ENCODE results near the gene R3HCC1L.
A peak's percentile ranks its signal among the peaks of the same experiment; 100 is the strongest.
"Not testable (repeated sequence)": the region's sequence is repeated elsewhere in the genome, so short reads cannot be mapped to it uniquely, and the experiment has no call there.

R3HCC1L gene

DNA sequence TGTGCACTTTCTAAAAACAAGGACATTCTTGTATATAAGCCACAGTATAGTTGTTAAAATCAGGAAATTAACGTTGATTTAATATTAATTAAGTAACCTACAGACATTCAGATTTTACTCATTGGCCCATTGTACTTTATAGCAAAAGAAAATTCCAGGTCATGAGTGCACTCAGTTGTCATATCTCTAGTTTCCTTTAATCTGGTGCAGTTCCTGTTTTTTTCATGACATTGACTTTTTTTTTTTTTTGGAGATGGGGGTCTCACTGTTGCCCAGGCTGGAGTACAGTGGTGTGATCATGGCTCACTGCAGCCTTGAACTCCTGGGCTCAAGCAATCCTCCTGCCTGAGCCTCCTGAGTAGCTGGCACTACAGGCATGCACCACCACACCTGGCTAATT is 24.1 kb downstream of the R3HCC1L start:
- no peak for DNase-seq (ENCODE audit: insufficient read length)
- FAIRE-seq = no peak
- TF ChIP-seq POLR2A (IDR thresholded peaks at IDR 0.05; ENCODE audit: low read depth, low read length) (no peak), TAF1 (IDR thresholded peaks at IDR 0.05; ENCODE audit: borderline replicate concordance, low read depth, low read length) (no peak)

DNA sequence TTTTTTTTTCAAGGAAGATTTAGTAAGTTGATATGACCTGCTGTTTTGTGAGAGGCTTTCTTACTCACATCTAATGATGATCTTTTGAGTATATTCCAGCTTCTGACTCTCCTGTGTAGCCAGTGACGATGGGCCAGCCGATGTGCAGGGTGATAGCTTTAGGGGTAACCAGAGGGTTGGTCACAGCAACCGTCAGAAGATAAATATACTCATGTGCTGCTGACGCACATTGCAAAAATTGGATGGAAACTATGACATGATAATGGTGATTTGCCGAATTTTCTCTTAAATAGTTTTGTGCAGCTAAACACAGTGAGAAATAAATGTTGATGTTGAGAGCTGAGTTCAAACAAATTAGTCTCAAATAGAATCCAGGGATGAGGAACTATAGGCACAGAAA is 29.5 kb downstream of the R3HCC1L start:
- TF ChIP-seq POLR2AphosphoS5 (IDR thresholded peaks at IDR 0.05; ENCODE audit: low read depth, low read length) (no peak), TAF1 (IDR thresholded peaks at IDR 0.05; ENCODE audit: borderline replicate concordance, low read depth, low read length) (no peak), POLR2A (IDR thresholded peaks at IDR 0.05; ENCODE audit: low read depth, low read length) (no peak)
- DNase-seq (ENCODE audit: insufficient read length) = no peak
- FAIRE-seq = no peak

DNA sequence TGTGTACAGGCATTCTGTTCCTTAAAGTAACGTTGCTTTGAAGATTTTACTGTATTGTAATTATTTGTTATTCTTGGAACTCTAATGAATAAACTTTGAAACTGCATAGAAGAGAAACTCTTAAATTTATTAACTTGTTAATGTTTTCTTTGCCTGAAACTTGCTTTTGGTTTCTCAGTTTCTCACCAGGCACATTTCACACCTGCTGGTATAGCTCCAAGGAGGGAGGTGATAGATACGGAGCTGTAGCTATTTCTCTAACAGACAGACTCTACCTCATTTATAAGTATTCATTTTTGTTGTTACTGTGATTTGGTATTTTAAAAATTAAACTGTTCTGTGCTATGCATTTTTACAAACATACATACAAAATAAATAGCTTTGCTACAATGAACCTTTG is 32.7 kb downstream of the R3HCC1L start:
- no peak for TF ChIP-seq TAF1 (IDR thresholded peaks at IDR 0.05; ENCODE audit: borderline replicate concordance, low read depth, low read length)
- no peak for TF ChIP-seq POLR2AphosphoS5 (IDR thresholded peaks at IDR 0.05; ENCODE audit: low read depth, low read length)
- no peak for TF ChIP-seq POLR2A (IDR thresholded peaks at IDR 0.05; ENCODE audit: low read depth, low read length)
- FAIRE-seq (no peak), DNase-seq (ENCODE audit: insufficient read length) (no peak)

DNA sequence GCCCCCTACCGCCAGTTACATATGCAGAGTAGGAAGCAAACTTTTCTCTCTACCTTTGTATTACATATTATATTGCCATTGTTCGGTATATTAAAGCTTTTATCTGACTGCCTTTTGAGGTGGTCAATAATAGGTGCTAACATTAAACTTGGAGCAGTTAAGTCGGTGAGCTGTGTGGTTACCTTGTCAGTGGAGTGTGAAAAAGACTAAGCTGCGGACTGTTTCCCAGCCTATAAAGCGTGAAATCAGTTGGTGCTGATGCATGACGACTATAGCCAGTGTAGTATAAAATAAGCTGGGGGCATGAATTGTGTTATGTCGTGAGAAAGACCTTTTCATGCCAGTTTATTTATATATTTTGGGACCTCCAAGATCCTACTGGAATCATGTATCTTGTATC is 33.7 kb downstream of the R3HCC1L start:
- DNase-seq (ENCODE audit: insufficient read length) (no peak), FAIRE-seq (peak; percentile 67)
- TF ChIP-seq POLR2A (IDR thresholded peaks at IDR 0.05; ENCODE audit: low read depth, low read length) (no peak), POLR2AphosphoS5 (IDR thresholded peaks at IDR 0.05; ENCODE audit: low read depth, low read length) (no peak), TAF1 (IDR thresholded peaks at IDR 0.05; ENCODE audit: borderline replicate concordance, low read depth, low read length) (no peak)

DNA sequence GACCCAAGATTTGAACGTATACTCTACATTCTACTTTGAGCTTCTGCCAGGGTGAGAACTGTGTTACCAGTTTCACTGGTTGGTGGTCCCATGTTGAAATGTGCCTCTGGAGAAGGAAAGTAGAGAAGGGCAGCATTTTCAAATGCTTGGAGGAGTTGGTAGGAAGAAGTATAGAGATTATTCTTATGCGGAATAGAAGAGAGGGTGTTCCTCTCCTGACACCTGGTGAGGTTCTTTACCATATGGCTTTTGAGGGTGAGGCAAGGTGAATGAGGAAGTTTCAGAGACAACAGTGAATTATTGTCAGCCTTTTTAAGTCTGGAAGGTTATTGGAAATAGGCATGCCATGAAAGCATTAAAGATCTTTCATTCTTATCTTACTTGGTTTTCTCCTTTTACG is 34.3 kb downstream of the R3HCC1L start:
- no peak for FAIRE-seq
- TF ChIP-seq POLR2AphosphoS5 (IDR thresholded peaks at IDR 0.05; ENCODE audit: low read depth, low read length) = no peak
- TF ChIP-seq TAF1 (IDR thresholded peaks at IDR 0.05; ENCODE audit: borderline replicate concordance, low read depth, low read length) = no peak
- TF ChIP-seq POLR2A (IDR thresholded peaks at IDR 0.05; ENCODE audit: low read depth, low read length) = no peak
- DNase-seq (ENCODE audit: insufficient read length) = no peak

DNA sequence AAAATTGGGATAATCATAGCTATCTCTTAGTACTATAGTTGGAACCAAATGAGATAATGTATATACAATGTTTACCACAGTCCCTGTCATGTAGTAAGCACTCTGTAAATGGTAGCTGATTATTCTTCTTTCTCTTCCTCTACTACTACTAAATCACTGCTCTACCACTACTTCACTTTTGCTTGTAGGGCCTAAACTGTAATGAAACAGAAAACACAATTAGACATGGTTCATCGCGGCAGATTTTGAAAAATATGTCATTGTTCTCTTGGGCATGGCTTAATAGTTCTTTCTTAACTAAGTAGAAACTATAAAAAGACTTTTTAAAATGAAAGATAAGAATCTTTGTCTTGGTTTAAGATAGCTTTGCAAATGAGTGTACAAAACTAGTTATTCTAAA is 34.9 kb downstream of the R3HCC1L start:
- FAIRE-seq = no peak
- no peak for DNase-seq (ENCODE audit: insufficient read length)
- TF ChIP-seq POLR2A (IDR thresholded peaks at IDR 0.05; ENCODE audit: low read depth, low read length) (no peak), TAF1 (IDR thresholded peaks at IDR 0.05; ENCODE audit: borderline replicate concordance, low read depth, low read length) (no peak), POLR2AphosphoS5 (IDR thresholded peaks at IDR 0.05; ENCODE audit: low read depth, low read length) (no peak)

DNA sequence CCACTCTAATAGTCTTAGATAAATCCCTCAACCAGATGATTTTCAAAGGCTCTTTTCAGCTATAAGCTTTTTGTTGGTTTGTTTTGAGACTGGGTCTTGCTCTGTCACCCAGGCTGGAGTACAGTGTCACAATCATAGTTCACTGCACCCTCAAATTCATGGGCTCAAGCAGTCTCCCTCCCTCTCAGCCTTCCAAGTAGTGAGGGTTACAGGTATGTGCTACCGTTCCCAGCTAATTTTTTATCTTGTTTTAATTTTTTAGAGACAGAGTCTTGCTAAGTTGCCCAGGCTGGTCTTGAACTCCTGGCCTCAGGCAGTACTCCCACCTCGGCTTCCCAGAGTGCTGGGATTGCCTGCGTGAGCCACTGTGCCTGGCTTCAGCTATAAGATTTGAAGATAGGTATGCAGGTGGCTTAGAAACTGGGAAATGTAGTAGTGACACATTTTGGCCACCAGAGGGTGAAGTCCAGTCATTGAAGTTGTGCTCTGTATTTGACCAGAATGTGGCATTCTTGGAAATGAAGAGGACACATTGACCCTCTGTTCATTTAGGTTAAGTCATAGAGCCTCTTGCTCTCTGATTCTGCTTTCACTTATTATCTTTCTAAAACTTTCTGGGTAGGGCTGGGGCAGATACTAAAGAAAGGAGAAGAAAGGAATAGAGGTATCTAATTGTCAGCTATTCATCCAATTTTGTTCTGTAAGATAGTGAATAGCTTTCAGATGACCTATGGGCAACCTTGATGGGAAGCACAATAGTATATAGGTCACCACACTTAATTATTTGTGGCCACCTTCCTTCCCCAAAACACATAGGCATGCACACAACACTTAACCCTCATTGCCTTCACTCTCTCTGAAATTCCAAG is 36.0 kb downstream of the R3HCC1L start:
- FAIRE-seq = peak; percentile 78
- no peak for TF ChIP-seq TAF1 (IDR thresholded peaks at IDR 0.05; ENCODE audit: borderline replicate concordance, low read depth, low read length)
- TF ChIP-seq POLR2AphosphoS5 (IDR thresholded peaks at IDR 0.05; ENCODE audit: low read depth, low read length) = no peak
- no peak for TF ChIP-seq POLR2A (IDR thresholded peaks at IDR 0.05; ENCODE audit: low read depth, low read length)
- DNase-seq (ENCODE audit: insufficient read length) = no peak

DNA sequence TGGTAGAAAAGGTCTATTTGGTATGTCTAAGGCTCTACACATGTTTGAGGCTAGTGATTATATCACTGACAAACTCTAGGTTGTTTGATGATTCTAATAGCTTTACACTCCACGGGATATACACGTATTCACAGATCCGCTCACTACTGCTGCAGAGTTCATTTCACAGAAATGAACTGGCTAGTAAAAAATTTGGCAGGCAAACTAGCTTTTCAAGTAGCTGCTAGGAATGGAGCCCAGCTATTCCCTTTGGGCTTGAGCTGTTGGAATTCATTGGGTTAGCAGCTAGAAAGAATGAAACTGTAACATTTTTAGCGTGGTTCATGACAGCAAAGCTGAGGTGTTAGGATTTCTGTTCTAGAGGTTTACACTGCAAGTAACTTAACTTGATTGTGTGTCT is 37.6 kb downstream of the R3HCC1L start:
- no peak for DNase-seq (ENCODE audit: insufficient read length)
- FAIRE-seq = no peak
- TF ChIP-seq POLR2AphosphoS5 (IDR thresholded peaks at IDR 0.05; ENCODE audit: low read depth, low read length) (no peak), POLR2A (IDR thresholded peaks at IDR 0.05; ENCODE audit: low read depth, low read length) (no peak), TAF1 (IDR thresholded peaks at IDR 0.05; ENCODE audit: borderline replicate concordance, low read depth, low read length) (no peak)

DNA sequence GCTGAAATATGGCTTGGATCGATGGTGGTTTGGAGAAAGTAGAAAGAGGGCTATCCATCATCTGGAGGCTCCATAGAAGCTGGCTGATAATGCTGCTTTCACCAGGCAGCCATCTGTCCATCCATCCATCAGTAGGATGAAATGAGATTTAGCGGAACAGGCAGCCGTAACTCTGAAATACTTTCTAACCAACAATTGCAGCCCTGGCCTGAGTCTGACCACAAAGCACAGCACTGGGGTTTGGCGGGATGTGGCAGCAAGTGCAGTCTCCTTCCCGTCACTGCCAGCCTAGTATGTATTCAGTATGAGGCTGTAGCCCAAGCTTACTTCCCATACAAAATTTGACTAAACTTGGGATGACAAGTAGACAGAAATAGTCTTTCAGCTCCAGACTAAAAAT is 38.0 kb downstream of the R3HCC1L start:
- DNase-seq (ENCODE audit: insufficient read length) (no peak), FAIRE-seq (no peak)
- TF ChIP-seq POLR2A (IDR thresholded peaks at IDR 0.05; ENCODE audit: low read depth, low read length) = no peak
- no peak for TF ChIP-seq TAF1 (IDR thresholded peaks at IDR 0.05; ENCODE audit: borderline replicate concordance, low read depth, low read length)

DNA sequence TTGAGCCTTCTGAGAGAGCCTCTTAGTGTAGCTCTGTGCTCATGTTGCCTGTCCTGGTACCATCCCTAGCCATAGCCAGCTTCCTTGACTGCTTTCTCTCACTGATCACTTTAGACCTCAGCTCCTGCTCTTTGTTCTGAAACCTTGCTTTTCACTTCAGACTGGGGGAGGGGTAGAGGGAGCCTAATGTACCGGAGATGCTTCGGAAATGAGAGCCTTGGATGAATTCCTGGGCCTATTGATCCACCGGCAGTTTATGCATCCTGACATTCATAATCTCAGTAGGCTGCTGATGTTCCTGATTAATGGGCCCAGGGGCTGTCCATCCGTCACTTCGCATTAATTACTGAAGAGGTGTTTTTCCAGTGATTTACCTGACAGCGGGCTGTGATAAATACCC is 38.8 kb downstream of the R3HCC1L start:
- no peak for FAIRE-seq

DNA sequence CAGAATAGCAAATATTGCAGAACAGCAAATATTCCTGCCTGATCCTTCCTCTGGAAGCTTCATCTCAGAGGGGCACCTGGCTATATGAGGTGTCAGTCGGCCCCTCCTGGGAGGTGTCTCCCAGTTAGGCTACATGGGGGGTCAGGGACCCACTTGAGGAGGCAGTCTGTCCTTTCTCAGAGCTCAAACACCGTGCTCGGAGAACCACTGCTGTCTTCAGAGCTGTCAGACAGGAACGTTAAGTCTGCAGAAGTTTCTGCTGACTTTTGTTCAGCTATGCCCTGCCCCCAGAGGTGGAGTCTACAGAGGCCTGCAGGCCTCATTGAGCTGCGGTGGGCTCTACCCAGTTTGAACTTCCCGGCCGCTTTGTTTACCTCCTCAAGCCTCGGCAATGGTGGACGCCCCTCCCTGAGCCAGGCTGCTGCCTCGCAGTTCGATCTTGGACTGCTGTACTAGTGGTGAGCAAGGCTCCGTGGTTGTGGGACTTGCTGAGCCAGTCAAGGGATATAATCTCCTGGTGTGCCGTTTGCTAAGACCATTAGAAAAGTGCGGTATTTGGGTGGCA is 48.0 kb downstream of the R3HCC1L start:
- not testable (repeated sequence) for FAIRE-seq; DNase-seq (ENCODE audit: insufficient read length)

More for the DNA sequence above, 38.8 kb downstream of the R3HCC1L start:
- no peak for DNase-seq (ENCODE audit: insufficient read length)
- TF ChIP-seq TAF1 (IDR thresholded peaks at IDR 0.05; ENCODE audit: borderline replicate concordance, low read depth, low read length) (no peak), POLR2A (IDR thresholded peaks at IDR 0.05; ENCODE audit: low read depth, low read length) (no peak)

DNA sequence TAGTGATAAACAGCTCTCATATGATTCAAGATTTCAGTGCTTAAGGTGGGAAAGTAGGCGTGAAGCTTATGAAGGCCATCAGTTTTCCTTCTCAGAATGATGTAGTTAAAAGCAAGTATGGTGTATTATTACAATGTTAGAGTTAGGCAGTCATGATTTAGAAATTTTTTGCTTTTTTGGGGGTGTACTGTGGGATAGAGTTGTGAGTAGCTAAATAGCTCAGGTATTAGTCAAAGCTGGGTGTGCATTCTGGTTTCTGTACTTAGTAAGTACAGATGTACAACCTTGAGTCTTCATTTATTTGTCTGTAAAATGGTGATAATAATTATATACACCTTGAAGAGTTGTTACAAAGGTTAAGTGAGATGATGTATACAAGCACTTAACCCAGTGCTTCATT is 52.2 kb downstream of the R3HCC1L start:
- no peak for FAIRE-seq
- TF ChIP-seq POLR2AphosphoS5 (IDR thresholded peaks at IDR 0.05; ENCODE audit: low read depth, low read length) (no peak), POLR2A (IDR thresholded peaks at IDR 0.05; ENCODE audit: low read depth, low read length) (no peak), TAF1 (IDR thresholded peaks at IDR 0.05; ENCODE audit: borderline replicate concordance, low read depth, low read length) (no peak)
- DNase-seq (ENCODE audit: insufficient read length) = no peak

DNA sequence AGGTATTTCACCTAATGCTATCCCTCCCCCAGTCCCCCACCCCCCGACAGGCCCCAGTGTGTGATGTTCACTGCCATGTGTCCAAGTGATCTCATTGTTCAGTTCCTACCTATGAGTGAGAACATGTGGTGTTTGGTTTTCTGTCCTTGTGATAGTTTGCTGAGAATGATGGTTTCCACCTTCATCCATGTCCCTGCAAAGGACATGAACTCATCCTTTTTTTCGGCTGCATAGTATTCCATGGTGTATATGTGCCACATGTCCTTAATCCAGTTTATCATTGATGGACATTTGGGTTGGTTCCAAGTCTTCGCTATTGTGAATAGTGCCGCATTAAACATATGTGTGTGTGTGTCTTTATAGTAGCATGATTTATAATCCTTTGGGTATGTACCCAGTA is 56.3 kb downstream of the R3HCC1L start:
- DNase-seq (ENCODE audit: insufficient read length); FAIRE-seq: not testable (repeated sequence)
